GM10248 (cell line): Measurements from ENCODE around the gene CIAO2B.
"Not testable (repeated sequence)": the region's sequence is repeated elsewhere in the genome, so short reads cannot be mapped to it uniquely, and the experiment has no call there.

Source experiments
- CTCF ChIA-PET: fragments of 300-600 bp; sonication (Branson Sonifier 250); formaldehyde crosslinking; extraction: SDS; loops from one replicate; lab custom pipeline; 2021; ENCODE audit warnings: antibody characterized with exemption; lab: Yijun Ruan, JAX
- POLR2A ChIA-PET: fragments of 350-650 bp; sonication (Branson Sonifier 250); formaldehyde crosslinking; extraction: SDS; loops from one replicate; lab custom pipeline; 2020; ENCODE audit warnings: antibody characterized with exemption; lab: Yijun Ruan, JAX
- DNase-seq: peaks from one replicate; pipeline ENCODE4 v3.0.0; 2012; ENCODE audit errors: extremely low spot score
- CTCF ChIP-seq: IDR thresholded peaks from 2 replicates; pipeline ENCODE4 v1.5.1; 2012; ENCODE audit warnings: mild to moderate bottlenecking, low read depth; ENCODE audit errors: extremely low read depth, missing control alignments, control extremely low read depth

The CIAO2B gene

GRCh38 chr16:66936889-66937554 is 2.8 kb upstream of the CIAO2B start:
- no peak for TF ChIP-seq CTCF
- ChIA-PET POLR2A (no interaction called here), CTCF (interaction anchor here (0.7 to 1.7 kb wide), 5 partner anchors 11 to 176 kb away, joined by 3 to 5 read pairs (median 3); partner anchors contain the start of gene RRAD)
- no peak for DNase-seq

- POLR2A ChIA-PET, result no interaction called here
- no peak for DNase-seq
- CTCF ChIA-PET, result interaction anchor here (0.7 to 1.1 kb wide), 3 partner anchors 21 to 177 kb away, joined by 3 read pairs; no protein-coding TSS in a partner anchor
Observed at GRCh38 chr16:66936462-66936861, 2.3 kb upstream of the CIAO2B start.

GRCh38 chr16:66935314-66936011 is 1.3 kb upstream of the CIAO2B start, which contains the start of gene CES2:
Gene CES2, plus strand, starts transcription at chr16:66935516. Its CDS starts 120 bp downstream, at chr16:66935636.
- POLR2A ChIA-PET, result interaction anchor here (0.7 kb wide), 1 partner anchor 55 kb away, joined by 3 read pairs; the partner anchor contains the start of gene PDP2

More at GRCh38 chr16:66936462-66936861, 2.3 kb upstream of the CIAO2B start:
- no peak for TF ChIP-seq CTCF

GRCh38 chr16:66934839-66935313 is 674 bp upstream of the CIAO2B start:
- POLR2A ChIA-PET, result interaction anchor here (0.7 kb wide), 1 partner anchor 55 kb away, joined by 3 read pairs; the partner anchor contains the start of gene PDP2

More at GRCh38 chr16:66935314-66936011, 1.3 kb upstream of the CIAO2B start, which contains the start of gene CES2:
- CTCF ChIA-PET, result interaction anchor here (1.1 kb wide), 1 partner anchor 22 kb away, joined by 3 read pairs; no protein-coding TSS in a partner anchor
- no peak for DNase-seq
- no peak for TF ChIP-seq CTCF

GRCh38 chr16:66933776-66934137 is 445 bp downstream of the CIAO2B start:
- POLR2A ChIA-PET, result no interaction called here
- CTCF ChIA-PET, result interaction anchor here (0.8 to 1.3 kb wide), 5 partner anchors 14 to 66 kb away, joined by 3 read pairs; no protein-coding TSS in a partner anchor
- DNase-seq, result no peak
- no peak for TF ChIP-seq CTCF

More at GRCh38 chr16:66934839-66935313, 674 bp upstream of the CIAO2B start:
- CTCF ChIA-PET, DNase-seq: not testable (repeated sequence)

- no peak for TF ChIP-seq CTCF
- ChIA-PET CTCF (interaction anchor here (1.2 to 2.3 kb wide), 4 partner anchors 11 to 41 kb away, joined by 3 to 18 read pairs (median 4); no protein-coding TSS in a partner anchor), POLR2A (interaction anchor here (0.6 kb wide), 1 partner anchor 50 kb away, joined by 3 read pairs; no protein-coding TSS in a partner anchor)
- no peak for DNase-seq
Observed at GRCh38 chr16:66932076-66932475, 2.1 kb downstream of the CIAO2B start.
